Thyroid gland (tissue), 4 donors: ENCODE data around the gene ZXDC.

ENCODE experiments used
- CTCF ChIP-seq, 6 experiments: fragments of 200-600 bp in 3 of 6; fragments of 450-650 bp in 3 of 6; sonication (generic) in 3 of 6; IDR thresholded peaks; one replicate each; pipeline ENCODE4 v1.5.1; 2016 to 2019; ENCODE audit warnings: antibody characterized with exemption in 6 of 6, mild to moderate bottlenecking in 2 of 6, inconsistent platforms in 1 of 6, moderate library complexity in 1 of 6
- POLR2A ChIP-seq, 2 donors: fragments of 450-650 bp; IDR thresholded peaks; one replicate each; pipeline ENCODE4 v1.6.1; 2017; ENCODE audit warnings: antibody characterized with exemption in 2 of 2, mild to moderate bottlenecking in 2 of 2, moderate library complexity in 1 of 2

GRCh38 chr3:126480861-126481260, 5.2 kb upstream of the ZXDC start:
- TF ChIP-seq POLR2A (IDR thresholded peaks at IDR 0.05) (no peak), CTCF (IDR thresholded peaks at IDR 0.05) (no peak)
